SU-DHL-6 (cell line): ENCODE results near the gene PTPRN2.

Experiments
- CTCF ChIP-seq: fragments of 200-600 bp; sonication (generic); IDR thresholded peaks from one replicate; pipeline ENCODE4 v1.5.1; 2017; ENCODE audit warnings: antibody characterized with exemption, mild to moderate bottlenecking, low read length, moderate library complexity; ENCODE audit not compliant: insufficient read depth, poor library complexity, severe bottlenecking
- EZH2phosphoT487 ChIP-seq: fragments of 200-600 bp; sonication (generic), shearing (Covaris generic); conservative IDR thresholded peaks from 2 replicates; pipeline ENCODE4 v1.6.1; 2018; ENCODE audit warnings: mild to moderate bottlenecking, antibody characterized with exemption, low read length, moderate library complexity, mixed read lengths

DNA sequence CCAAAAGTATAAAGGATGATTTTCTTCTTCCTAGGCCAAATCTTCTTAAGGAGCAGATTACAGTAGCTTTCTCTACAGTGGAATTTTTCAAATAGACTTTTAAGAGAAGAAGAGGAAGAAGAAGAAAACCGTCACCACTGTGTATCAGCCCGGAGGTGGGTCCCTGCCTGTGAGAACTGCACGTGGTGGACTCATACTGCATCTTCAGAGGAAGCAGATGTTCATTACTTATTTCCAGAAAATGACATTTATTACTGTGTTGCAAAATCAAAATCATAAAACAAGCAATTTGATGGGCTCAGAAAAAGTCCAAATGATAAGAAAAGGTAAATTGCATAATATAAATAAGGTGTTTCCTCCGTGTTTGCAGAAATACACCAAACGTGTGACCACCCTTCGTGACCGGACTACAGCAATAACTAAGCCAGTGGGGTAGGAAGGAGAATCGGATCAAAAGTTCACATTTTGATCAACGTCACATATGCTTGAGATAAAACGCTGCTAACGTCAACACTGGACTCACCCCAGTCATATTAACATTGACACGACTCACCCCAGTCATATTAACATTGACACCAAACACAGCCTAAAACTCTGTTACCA is 179.2 kb downstream of the PTPRN2 start:
- TF ChIP-seq CTCF (no peak), EZH2phosphoT487 (no peak)
